Measurements from ENCODE around the gene TMEM187.

- TF ChIP-seq, protein P1, sequence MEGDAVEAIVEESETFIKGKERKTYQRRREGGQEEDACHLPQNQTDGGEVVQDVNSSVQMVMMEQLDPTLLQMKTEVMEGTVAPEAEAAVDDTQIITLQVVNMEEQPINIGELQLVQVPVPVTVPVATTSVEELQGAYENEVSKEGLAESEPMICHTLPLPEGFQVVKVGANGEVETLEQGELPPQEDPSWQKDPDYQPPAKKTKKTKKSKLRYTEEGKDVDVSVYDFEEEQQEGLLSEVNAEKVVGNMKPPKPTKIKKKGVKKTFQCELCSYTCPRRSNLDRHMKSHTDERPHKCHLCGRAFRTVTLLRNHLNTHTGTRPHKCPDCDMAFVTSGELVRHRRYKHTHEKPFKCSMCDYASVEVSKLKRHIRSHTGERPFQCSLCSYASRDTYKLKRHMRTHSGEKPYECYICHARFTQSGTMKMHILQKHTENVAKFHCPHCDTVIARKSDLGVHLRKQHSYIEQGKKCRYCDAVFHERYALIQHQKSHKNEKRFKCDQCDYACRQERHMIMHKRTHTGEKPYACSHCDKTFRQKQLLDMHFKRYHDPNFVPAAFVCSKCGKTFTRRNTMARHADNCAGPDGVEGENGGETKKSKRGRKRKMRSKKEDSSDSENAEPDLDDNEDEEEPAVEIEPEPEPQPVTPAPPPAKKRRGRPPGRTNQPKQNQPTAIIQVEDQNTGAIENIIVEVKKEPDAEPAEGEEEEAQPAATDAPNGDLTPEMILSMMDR (IDR thresholded peaks at IDR 0.05), result no peak
- no peak for TF ChIP-seq EZH2 (IDR thresholded peaks at IDR 0.05; ENCODE audit: borderline replicate concordance, insufficient read depth, low read depth, low read length, poor library complexity, severe bottlenecking)
Observed at GRCh38 chrX:153925739-153926551, 46.6 kb upstream of the TMEM187 start, which contains the start of gene ARHGAP4.
